HG02623 (cell line): ENCODE data around the gene RNF19B.
A peak's percentile ranks its signal among the peaks of the same experiment; 100 is the strongest.

ENCODE experiments used
- ATAC-seq: cut with Tn5 transposase; IDR thresholded peaks from one replicate; pipeline ENCODE4 v1.9.1; 2021; ENCODE audit warnings: moderate library complexity; ENCODE audit not compliant: unreplicated experiment

RNF19B gene, protein sequence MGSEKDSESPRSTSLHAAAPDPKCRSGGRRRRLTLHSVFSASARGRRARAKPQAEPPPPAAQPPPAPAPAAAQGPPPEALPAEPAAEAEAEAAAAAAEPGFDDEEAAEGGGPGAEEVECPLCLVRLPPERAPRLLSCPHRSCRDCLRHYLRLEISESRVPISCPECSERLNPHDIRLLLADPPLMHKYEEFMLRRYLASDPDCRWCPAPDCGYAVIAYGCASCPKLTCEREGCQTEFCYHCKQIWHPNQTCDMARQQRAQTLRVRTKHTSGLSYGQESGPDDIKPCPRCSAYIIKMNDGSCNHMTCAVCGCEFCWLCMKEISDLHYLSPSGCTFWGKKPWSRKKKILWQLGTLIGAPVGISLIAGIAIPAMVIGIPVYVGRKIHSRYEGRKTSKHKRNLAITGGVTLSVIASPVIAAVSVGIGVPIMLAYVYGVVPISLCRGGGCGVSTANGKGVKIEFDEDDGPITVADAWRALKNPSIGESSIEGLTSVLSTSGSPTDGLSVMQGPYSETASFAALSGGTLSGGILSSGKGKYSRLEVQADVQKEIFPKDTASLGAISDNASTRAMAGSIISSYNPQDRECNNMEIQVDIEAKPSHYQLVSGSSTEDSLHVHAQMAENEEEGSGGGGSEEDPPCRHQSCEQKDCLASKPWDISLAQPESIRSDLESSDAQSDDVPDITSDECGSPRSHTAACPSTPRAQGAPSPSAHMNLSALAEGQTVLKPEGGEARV

GRCh38 chr1:32964461-32965250 lies at the start of gene RNF19B:
Gene RNF19B, minus strand, starts transcription at chr1:32964809. Its CDS starts 124 bp downstream, at chr1:32964685.
- peak; percentile 78 for ATAC-seq

DNA sequence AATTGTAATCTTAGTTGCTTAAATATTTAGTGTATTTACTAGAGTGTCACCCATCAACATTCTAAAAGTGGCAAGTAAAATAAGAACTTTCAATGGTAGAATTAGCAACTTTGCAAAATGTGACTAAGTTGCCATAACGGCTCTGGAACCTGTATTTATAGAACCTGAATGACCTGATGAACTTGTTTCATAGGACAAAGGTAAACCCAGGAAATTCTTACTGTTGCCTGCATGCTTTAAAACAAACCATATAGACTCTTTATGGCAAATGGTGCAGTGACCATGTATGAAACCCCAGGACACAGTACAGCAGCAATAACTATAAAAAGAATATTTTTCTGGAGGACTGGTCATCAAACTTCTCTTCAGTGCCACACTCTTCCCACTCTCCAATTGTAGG lies 49.2 kb upstream of the RNF19B start:
- ATAC-seq, result no peak

GRCh38 chr1:33012165-33012564 lies 47.6 kb upstream of the RNF19B start:
- no peak for ATAC-seq

DNA sequence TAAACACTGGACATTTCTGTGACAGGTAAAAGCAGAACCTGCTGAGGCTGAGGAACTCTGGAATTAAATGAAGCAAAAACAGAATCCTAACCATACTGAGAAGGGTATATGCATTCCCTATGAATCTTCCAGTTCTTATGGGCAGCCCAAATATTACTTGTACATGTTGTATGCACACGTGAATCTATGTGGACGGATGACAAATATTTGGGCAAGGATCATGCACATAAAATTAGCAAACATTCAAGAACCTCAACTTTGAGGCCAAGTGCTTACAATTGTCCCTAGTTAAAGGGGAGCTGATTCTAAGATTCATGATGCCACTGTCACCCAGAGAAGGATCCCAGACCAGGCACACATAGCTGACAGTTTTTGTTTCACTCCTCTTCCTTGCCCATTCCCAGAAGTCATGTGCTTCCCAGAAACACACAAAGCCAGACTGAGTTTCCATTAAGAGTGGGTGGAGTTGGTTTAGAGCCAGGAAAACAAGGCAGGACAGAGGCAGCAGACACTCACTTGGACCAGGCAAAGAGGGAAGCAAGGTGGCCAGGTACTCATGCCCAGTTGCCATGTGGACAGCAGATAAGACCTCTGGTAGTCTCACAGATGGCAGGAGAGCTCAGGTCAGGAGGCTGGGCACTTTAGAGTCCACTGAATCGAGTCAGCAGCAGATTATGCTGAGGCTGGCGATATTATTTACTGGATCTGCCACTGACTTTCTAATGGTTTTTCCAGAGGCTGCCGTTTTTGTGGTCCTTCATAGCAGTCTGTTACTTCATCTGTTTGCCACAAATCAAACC lies 46.5 kb upstream of the RNF19B start:
- no peak for ATAC-seq

DNA sequence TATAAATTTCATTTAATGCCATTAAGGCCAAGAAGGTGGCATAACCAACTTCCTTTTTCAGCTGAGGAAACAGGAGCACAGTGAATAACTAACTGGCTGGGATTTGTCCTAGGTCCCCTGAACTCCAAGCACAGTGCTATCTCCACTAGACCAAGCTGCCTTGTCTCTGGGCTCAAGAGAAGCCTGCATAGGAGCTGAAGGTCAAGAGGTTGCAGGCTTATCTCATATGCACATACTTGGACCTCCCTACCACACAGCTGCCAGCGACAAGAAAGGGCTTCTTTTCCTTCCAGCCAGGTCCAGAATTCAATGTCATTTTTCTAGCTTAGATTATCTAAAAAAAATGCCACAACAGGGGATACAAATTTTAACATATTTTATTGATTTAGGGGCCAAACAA lies 45.0 kb upstream of the RNF19B start:
- ATAC-seq, result no peak

GRCh38 chr1:33008051-33008914 lies 43.7 kb upstream of the RNF19B start:
- ATAC-seq, result no peak

- ATAC-seq, result no peak
Observed at GRCh38 chr1:33007190-33008050, 42.8 kb upstream of the RNF19B start.

- ATAC-seq, result no peak
Observed at GRCh38 chr1:33005838-33006421, 41.3 kb upstream of the RNF19B start.

DNA sequence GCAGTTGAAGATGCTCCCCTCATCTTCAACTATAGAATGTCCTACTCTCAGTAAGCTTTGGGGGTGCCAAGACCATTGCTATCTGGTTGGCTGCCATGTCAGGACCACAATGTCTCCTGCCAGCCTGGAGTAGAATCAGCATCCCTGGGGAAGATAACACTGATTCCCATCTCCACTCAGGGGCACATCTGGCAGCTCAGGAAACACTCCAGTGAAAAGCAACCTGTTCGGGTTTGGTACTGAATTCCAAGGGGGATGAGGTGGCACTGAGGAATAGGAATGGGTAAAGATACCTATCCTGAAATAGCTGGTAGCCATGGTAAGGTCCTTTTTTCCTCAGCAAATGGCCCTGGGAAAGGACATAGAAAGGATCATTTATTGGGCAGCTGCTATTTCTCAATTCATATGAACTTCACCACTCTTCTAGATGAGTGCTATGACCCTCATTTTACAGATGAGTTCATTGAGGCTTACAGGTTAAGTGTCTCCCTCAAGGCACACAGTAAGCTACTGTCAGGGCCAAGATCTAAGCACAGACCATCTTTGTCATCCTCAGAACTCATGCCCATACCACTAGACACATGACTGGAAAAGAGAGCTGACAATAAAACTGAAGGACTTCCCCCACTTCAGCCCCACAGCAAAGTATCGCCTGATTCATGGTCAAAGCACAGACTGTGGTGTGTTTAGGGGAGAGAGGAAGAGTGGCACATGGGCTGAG lies 40.7 kb upstream of the RNF19B start:
- no peak for ATAC-seq

DNA sequence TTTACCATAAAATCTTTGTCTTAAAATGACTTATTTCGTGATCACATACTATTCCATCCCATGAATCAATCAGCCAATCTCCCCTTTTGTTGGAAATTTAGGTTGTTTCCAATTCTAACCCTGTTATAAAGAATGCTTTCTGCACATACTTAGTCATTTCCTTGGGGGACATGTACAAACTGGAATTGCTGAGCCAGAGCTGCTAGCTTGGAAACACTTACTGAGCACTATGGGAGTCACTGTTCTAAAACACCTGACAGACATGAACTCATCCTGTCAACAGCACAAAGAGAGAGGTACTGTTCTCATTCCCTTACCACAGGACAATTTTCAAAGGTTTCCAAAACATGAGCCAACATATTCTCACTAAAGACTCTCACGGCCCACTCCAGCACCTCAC lies 40.0 kb upstream of the RNF19B start:
- ATAC-seq, result no peak

DNA sequence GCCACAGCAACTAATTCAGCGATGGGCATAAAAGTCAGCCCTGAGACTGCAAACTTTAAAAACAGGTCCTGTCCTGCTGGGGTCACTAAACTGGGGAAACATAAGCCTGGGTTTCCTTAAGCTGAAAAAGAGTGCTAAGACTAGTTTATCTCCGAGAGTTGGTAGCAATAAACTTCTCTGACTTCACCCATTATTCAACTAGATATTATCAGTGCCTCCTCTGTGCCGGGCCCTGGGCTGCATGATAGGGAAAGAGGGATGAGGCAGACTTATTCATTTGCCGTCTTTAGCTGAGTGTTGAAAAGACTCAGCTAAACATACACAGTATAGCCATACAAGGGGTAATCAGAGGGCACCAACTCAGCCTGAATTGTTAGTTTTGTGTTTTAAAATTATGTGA lies 39.0 kb upstream of the RNF19B start:
- ATAC-seq, result no peak

DNA sequence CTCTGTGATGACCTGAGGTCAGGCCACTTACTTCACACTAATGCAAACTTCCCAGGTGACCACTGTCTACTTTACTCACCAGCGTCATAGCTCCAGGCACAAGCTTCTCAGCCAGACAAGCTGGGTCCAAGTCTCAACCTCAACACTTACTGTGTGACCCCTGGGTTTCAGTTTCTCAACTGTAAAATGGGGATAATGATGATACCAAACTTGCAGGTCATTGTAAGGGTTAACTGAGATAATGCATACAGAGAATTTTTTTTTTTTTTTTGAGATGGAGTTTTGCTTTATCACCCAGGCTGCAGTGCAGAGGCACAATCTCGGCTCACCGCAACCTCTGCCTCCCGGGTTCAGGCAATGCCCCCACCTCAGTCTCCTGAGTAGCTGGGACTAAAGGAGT lies 37.4 kb upstream of the RNF19B start:
- no peak for ATAC-seq

GRCh38 chr1:33001282-33001681 lies 36.7 kb upstream of the RNF19B start:
- no peak for ATAC-seq

DNA sequence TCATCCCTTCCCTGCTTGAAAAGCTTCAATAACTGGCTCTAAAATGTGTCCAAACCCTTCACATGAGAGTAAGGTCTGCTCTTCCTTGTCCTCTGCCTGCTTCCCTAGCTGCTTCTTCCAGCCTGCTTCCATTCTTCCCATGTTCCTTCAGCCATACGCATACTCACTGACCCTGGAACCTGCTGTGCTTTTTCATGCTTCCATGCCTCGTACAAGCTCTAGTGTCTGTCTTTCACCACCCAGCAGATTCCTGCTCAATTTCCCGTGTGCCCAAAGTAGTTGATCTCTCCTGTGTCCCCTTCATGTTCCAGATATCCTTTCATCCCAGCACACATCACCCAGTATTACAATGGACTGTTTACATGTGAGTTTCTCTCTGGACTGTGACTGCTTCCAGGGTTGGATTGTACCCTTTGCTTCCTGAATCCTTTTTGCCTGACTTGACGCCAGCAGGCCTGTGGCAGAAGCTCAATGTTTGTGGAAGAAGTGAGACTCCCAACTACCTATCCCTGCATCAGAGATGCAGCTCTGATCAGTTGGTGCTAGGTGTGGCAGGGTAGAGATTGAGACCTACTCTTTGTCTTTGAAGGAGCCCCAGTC lies 35.9 kb upstream of the RNF19B start:
- ATAC-seq, result no peak

GRCh38 chr1:32998997-32999396 lies 34.4 kb upstream of the RNF19B start:
- ATAC-seq, result no peak

- ATAC-seq, result no peak
Observed at GRCh38 chr1:32998064-32998463, 33.5 kb upstream of the RNF19B start.

DNA sequence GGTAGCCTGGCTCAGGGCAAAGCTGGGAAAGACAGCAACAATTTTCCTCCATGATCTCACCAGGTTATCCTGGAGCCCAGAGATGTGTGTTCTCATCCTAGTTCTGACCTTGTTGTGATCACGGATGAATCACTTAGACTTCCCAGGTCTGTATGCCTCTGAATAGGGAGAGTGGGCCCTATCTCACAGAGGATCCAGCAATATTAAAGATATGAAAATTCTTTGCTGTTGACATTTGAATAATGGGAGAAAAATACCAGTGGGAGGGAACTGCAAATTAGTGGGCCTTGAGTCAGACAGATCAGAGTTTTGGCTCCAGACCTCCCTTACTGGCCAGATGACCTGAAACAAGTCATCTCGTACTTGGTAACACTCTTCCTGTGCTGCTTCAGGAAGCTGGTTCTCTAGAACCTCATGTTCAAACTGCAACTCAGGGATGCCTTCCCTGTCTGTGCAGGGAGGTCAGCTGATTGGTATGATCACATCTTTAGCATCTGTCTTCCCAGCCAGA lies 32.8 kb upstream of the RNF19B start:
- ATAC-seq, result no peak
